SK-N-SH (cell line): Measurements from ENCODE around the gene SLX4IP. TPM values are rescaled to one million over a fixed set of nuclear protein-coding genes. Genes with fewer than 3 reads are reported as not detected.

Experiments
- CTCF ChIA-PET: fragments of 300-600, 350-600 bp; formaldehyde crosslinking; extraction: SDS; loops from one replicate; lab custom pipeline; 2021; lab: Yijun Ruan, JAX
- POLR2A ChIA-PET: fragments of 350-600 bp; sonication (Branson Sonifier 250); formaldehyde crosslinking; extraction: SDS; loops from one replicate; lab custom pipeline; 2020; ENCODE audit warnings: antibody characterized with exemption, inconsistent platforms; lab: Yijun Ruan, JAX
- DNase-seq: peaks from one replicate; pipeline ENCODE4 v3.0.0; 2012
- H2AFZ ChIP-seq: fragments of 200-600 bp; sonication (generic); 2 replicates; pipeline ENCODE4 v1.8.1; 2016; ENCODE audit warnings: antibody characterized with exemption, mild to moderate bottlenecking, low read depth
- H3F3A ChIP-seq: fragments of 200-600 bp; sonication (generic); replicated peaks from 2 replicates; pipeline ENCODE3; 2016; ENCODE audit warnings: antibody characterized with exemption, mild to moderate bottlenecking; ENCODE audit not compliant: insufficient read depth
- H3K27ac ChIP-seq, 2 experiments: fragments of 200-500 bp in 1 of 2; fragments of 200-600 bp in 1 of 2; sonication (Bioruptor generic) in 1 of 2; sonication (generic), shearing (Covaris generic) in 1 of 2; 2 replicates each; pipeline versions ENCODE4 v1.5.1 to v1.6.1; 2014 to 2016; ENCODE audit warnings: low read depth in 2 of 2, inconsistent platforms in 1 of 2, low read length in 1 of 2, mild to moderate bottlenecking in 1 of 2, mixed read lengths in 1 of 2
- H3K27me3 ChIP-seq: fragments of 200-600 bp; sonication (generic), shearing (Covaris generic); 2 replicates; pipeline ENCODE4 v1.6.1; 2016; ENCODE audit warnings: mixed run types; ENCODE audit not compliant: insufficient read depth
- H3K36me3 ChIP-seq, 2 experiments: fragments of 200-500 bp in 1 of 2; fragments of 200-600 bp in 1 of 2; sonication (Bioruptor generic) in 1 of 2; sonication (generic) in 1 of 2; replicated peaks in 1 of 2; 2 replicates each; pipeline versions ENCODE3 to v1.5.1; 2014 to 2016; ENCODE audit warnings: low read length in 1 of 2, mild to moderate bottlenecking in 1 of 2; ENCODE audit not compliant: insufficient read depth in 2 of 2, control insufficient read depth in 1 of 2
- H3K4me1 ChIP-seq, 2 experiments: fragments of 200-500 bp in 1 of 2; fragments of 200-600 bp in 1 of 2; sonication (Bioruptor generic) in 1 of 2; sonication (generic), shearing (Covaris generic) in 1 of 2; 2 replicates each; pipeline versions ENCODE4 v1.5.1 to v1.6.1; 2014 to 2016; ENCODE audit warnings: low read depth in 1 of 2, low read length in 1 of 2, mixed run types in 1 of 2; ENCODE audit not compliant: insufficient read depth in 2 of 2, control insufficient read depth in 1 of 2
- H3K4me2 ChIP-seq: fragments of 200-600 bp; sonication (generic), shearing (Covaris generic); 2 replicates; pipeline ENCODE4 v1.6.1; 2017; ENCODE audit warnings: mixed run types
- H3K4me3 ChIP-seq, 2 experiments: fragments of 200-500 bp in 1 of 2; fragments of 200-600 bp in 1 of 2; sonication (Bioruptor generic) in 1 of 2; sonication (generic), shearing (Covaris generic) in 1 of 2; 2 replicates each; pipeline versions ENCODE4 v1.5.1 to v1.8.1; 2014 to 2016; ENCODE audit warnings: low read depth in 2 of 2, inconsistent platforms in 1 of 2, low read length in 1 of 2, mild to moderate bottlenecking in 1 of 2, mixed read lengths in 1 of 2, moderate library complexity in 1 of 2
- H3K79me2 ChIP-seq: fragments of 200-600 bp; sonication (generic); 2 replicates; pipeline ENCODE4 v1.8.1; 2017; ENCODE audit warnings: mild to moderate bottlenecking; ENCODE audit not compliant: insufficient read depth
- H3K9ac ChIP-seq: fragments of 200-600 bp; sonication (generic); 2 replicates; pipeline ENCODE4 v1.6.1; 2017; ENCODE audit warnings: mixed run types
- H3K9me2 ChIP-seq: fragments of 200-600 bp; sonication (generic); 2 replicates; pipeline ENCODE4 v1.6.1; 2017; ENCODE audit warnings: mixed run types
- H3K9me3 ChIP-seq: fragments of 200-600 bp; sonication (generic); 2 replicates; pipeline ENCODE4 v1.6.1; 2017; ENCODE audit warnings: mixed run types, mild to moderate bottlenecking, moderate library complexity
- H4K20me1 ChIP-seq: fragments of 200-600 bp; sonication (generic); 2 replicates; pipeline ENCODE4 v1.6.1; 2017; ENCODE audit warnings: mild to moderate bottlenecking, mixed run types; ENCODE audit not compliant: insufficient read depth
- CHD2 ChIP-seq: fragments of 150-350 bp; IDR thresholded peaks from 2 replicates; pipeline ENCODE4 v1.6.1; 2018; ENCODE audit warnings: low read length; ENCODE audit not compliant: partially characterized antibody
- EP300 ChIP-seq, 2 experiments: IDR thresholded peaks; 2 replicates each; pipeline versions ENCODE4 v1.4.0 to v1.6.1; 2012; ENCODE audit warnings: borderline replicate concordance in 1 of 2, low read depth in 1 of 2, low read length in 1 of 2
- EZH2phosphoT487 ChIP-seq: fragments of 200-600 bp; sonication (generic); IDR thresholded peaks from 2 replicates; pipeline ENCODE4 v1.6.1; 2017; ENCODE audit warnings: low read depth, mixed run types, mild to moderate bottlenecking, antibody characterized with exemption, moderate library complexity, borderline replicate concordance
- FOXJ3 ChIP-seq: sonication (generic); formaldehyde crosslinking; IDR thresholded peaks from 2 replicates; pipeline ENCODE4 v1.5.1; 2020; ENCODE audit warnings: mild to moderate bottlenecking, missing genetic modification reagents
- GABPA ChIP-seq: IDR thresholded peaks from 2 replicates; pipeline ENCODE4 v1.4.0; 2012; ENCODE audit warnings: low read depth, mild to moderate bottlenecking
- GATA2 ChIP-seq: sonication (generic); formaldehyde crosslinking; IDR thresholded peaks from 2 replicates; pipeline ENCODE4 v1.5.0; 2020; ENCODE audit warnings: mild to moderate bottlenecking, missing genetic modification reagents
- IRF3 ChIP-seq: fragments of 150-350 bp; IDR thresholded peaks from 2 replicates; pipeline ENCODE4 v1.6.1; 2016; ENCODE audit warnings: mild to moderate bottlenecking, low read depth, low read length
- MAX ChIP-seq: IDR thresholded peaks from 2 replicates; pipeline ENCODE4 v1.4.0; 2012; ENCODE audit warnings: low read depth
- NFIC ChIP-seq: IDR thresholded peaks from 2 replicates; pipeline ENCODE4 v1.4.0; 2012; ENCODE audit warnings: borderline replicate concordance
- PBX3 ChIP-seq: IDR thresholded peaks from 2 replicates; pipeline ENCODE4; 2012
- RCOR1 ChIP-seq: fragments of 150-350 bp; IDR thresholded peaks from 2 replicates; pipeline ENCODE4 v1.6.1; 2017; ENCODE audit warnings: antibody characterized with exemption, low read length
- RFX5 ChIP-seq: IDR thresholded peaks from 2 replicates; pipeline ENCODE4 v1.6.1; 2012; ENCODE audit warnings: mild to moderate bottlenecking, improper control_type of control experiment, low read length
- RXRA ChIP-seq: IDR thresholded peaks from 2 replicates; pipeline ENCODE4 v1.4.0; 2012; ENCODE audit warnings: low read depth, mild to moderate bottlenecking, borderline replicate concordance
- SMC3 ChIP-seq: IDR thresholded peaks from 2 replicates; pipeline ENCODE4 v1.6.1; 2012; ENCODE audit warnings: low read depth, low read length, improper control_type of control experiment
- TAF1 ChIP-seq: IDR thresholded peaks from 2 replicates; pipeline ENCODE4 v1.6.1; 2012; ENCODE audit warnings: low read depth, mild to moderate bottlenecking, low read length, moderate library complexity, borderline replicate concordance
- TCF12 ChIP-seq: IDR thresholded peaks from 2 replicates; pipeline ENCODE4 v1.4.0; 2012
- WGBS: methylation state at CpG from one replicate; pipeline ENCODE4 v1.1.6; 2017; ENCODE audit warnings: low lambda C conversion rate; 5-methylcytosine and 5-hydroxymethylcytosine counted together
- polyA plus RNA-seq, 3 experiments: library from polyadenylated mRNA; depleted of rRNA; stranded (reverse); fragments of >200 nt; gene quantifications; 2 replicates each; pipeline ENCODE4 v1.2.3, GENCODE V29; 2012
- TF ChIP-seq, protein P1 (sequence below): fragments of 200-600 bp; sonication (generic); IDR thresholded peaks from 2 replicates; pipeline ENCODE4 v1.6.1; 2017; ENCODE audit warnings: antibody characterized with exemption, mild to moderate bottlenecking, moderate library complexity

Gene SLX4IP
- polyA plus RNA-seq, 1 of the 3 experiments (the other 2 are of a cell fraction), result 1.3 TPM

GRCh38 chr20:10625641-10626040, 190.5 kb downstream of the SLX4IP start:
- WGBS, result 98% methylated on average over 2 of the region's 2 CpGs
- no peaks in the 10 kb centered on the region for H3K36me3 ChIP-seq
- no peaks in the 10 kb centered on the region for H3K9me3 ChIP-seq
- no peaks in the 10 kb centered on the region for H3K79me2 ChIP-seq
- ChIA-PET POLR2A (no interaction called here), CTCF (no interaction called here)
- H3K27me3 ChIP-seq, result no peaks in the 10 kb centered on the region
- H2AFZ ChIP-seq, result no peak overlapping the region
- no peak overlapping the region for H3K4me2 ChIP-seq
- no peak for DNase-seq
- peaks cover 7 to 8% of the 10 kb centered on the region in 2 experiments; a peak in 3 of 4 replicates for H3K4me1 ChIP-seq
- no peak overlapping the region for H3K4me3 ChIP-seq
- H3K9me2 ChIP-seq, result no peaks in the 10 kb centered on the region
- H3F3A ChIP-seq, result peaks cover 25% of the 10 kb centered on the region
- no peak overlapping the region for H3K9ac ChIP-seq
- no peak for TF ChIP-seq FOXJ3 (CRISPR knock-in tag)
- no peak for TF ChIP-seq MAX
- no peak for TF ChIP-seq EP300 (IDR thresholded peaks at IDR 0.05; ENCODE audit: borderline replicate concordance in 1 of 2, low read depth in 1 of 2, low read length in 1 of 2)
- no peak for TF ChIP-seq RCOR1
- TF ChIP-seq, protein P1, sequence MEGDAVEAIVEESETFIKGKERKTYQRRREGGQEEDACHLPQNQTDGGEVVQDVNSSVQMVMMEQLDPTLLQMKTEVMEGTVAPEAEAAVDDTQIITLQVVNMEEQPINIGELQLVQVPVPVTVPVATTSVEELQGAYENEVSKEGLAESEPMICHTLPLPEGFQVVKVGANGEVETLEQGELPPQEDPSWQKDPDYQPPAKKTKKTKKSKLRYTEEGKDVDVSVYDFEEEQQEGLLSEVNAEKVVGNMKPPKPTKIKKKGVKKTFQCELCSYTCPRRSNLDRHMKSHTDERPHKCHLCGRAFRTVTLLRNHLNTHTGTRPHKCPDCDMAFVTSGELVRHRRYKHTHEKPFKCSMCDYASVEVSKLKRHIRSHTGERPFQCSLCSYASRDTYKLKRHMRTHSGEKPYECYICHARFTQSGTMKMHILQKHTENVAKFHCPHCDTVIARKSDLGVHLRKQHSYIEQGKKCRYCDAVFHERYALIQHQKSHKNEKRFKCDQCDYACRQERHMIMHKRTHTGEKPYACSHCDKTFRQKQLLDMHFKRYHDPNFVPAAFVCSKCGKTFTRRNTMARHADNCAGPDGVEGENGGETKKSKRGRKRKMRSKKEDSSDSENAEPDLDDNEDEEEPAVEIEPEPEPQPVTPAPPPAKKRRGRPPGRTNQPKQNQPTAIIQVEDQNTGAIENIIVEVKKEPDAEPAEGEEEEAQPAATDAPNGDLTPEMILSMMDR, result no peak
- TF ChIP-seq RXRA, result no peak
- TF ChIP-seq RFX5, result no peak
- TF ChIP-seq TCF12, result no peak
- TF ChIP-seq NFIC, result no peak
- TF ChIP-seq CHD2, result no peak
- TF ChIP-seq SMC3, result no peak
- TF ChIP-seq IRF3, result no peak
- TF ChIP-seq GABPA, result no peak
- TF ChIP-seq TAF1, result no peak
- TF ChIP-seq GATA2 (CRISPR knock-in tag), result no peak
- TF ChIP-seq EZH2phosphoT487, result no peak
- TF ChIP-seq PBX3, result no peak
- H4K20me1 ChIP-seq, result no peaks in the 10 kb centered on the region
- H3K27ac ChIP-seq, result no peak overlapping the region
